IPS-15b (cell line): Measurements from ENCODE around the gene RAN.
"Not testable (repeated sequence)": the region's sequence is repeated elsewhere in the genome, so short reads cannot be mapped to it uniquely, and the experiment has no call there.

Experiments used
- H3K27me3 ChIP-seq: one replicate; pipeline ENCODE4 v1.6.1; 2013; ENCODE audit warnings: low read length; ENCODE audit not compliant: control insufficient read depth, insufficient read depth
- H3K36me3 ChIP-seq: one replicate; pipeline ENCODE4 v1.6.1; 2013; ENCODE audit warnings: low read length; ENCODE audit not compliant: control insufficient read depth, insufficient read depth
- H3K4me1 ChIP-seq: one replicate; pipeline ENCODE4 v1.6.1; 2013; ENCODE audit warnings: mild to moderate bottlenecking, low read length; ENCODE audit not compliant: control insufficient read depth, insufficient read depth
- H3K4me3 ChIP-seq: one replicate; pipeline ENCODE4 v1.5.1; 2013; ENCODE audit warnings: low read depth, low read length
- H3K9ac ChIP-seq: one replicate; pipeline ENCODE4 v1.6.1; 2013; ENCODE audit warnings: low read depth, mild to moderate bottlenecking, low read length
- H3K9me3 ChIP-seq: one replicate; pipeline ENCODE4 v1.6.1; 2013; ENCODE audit warnings: mild to moderate bottlenecking, low read length; ENCODE audit not compliant: control insufficient read depth, insufficient read depth

The RAN gene

GRCh38 chr12:130835436-130835835, 36.4 kb upstream of the RAN start:
- Histone ChIP-seq H3K27me3 (peaks cover 17% of the 10 kb centered on the region), H3K4me3 (no peak overlapping the region), H3K4me1 (peaks cover 6% of the 10 kb centered on the region), H3K36me3 (no peaks in the 10 kb centered on the region), H3K9ac (no peak overlapping the region), H3K9me3 (no peaks in the 10 kb centered on the region)

- Histone ChIP-seq H3K9ac (no peak overlapping the region), H3K4me3 (peak overlapping the region; percentile 80), H3K4me1 (peaks cover 5% of the 10 kb centered on the region), H3K27me3 (peaks cover 18% of the 10 kb centered on the region), H3K9me3 (no peaks in the 10 kb centered on the region), H3K36me3 (no peaks in the 10 kb centered on the region)
Observed at GRCh38 chr12:130838284-130838950, 33.4 kb upstream of the RAN start.

GRCh38 chr12:130838951-130839769, 32.7 kb upstream of the RAN start, which contains the start of gene STX2:
STX2 (minus strand) TSS chr12:130839250; CDS start chr12:130839099, 151 bp downstream.
- peaks cover 18% of the 10 kb centered on the region for H3K27me3 ChIP-seq
- no peaks in the 10 kb centered on the region for H3K9me3 ChIP-seq
- peaks cover 5% of the 10 kb centered on the region for H3K4me1 ChIP-seq
- peak within 1 kb of the TSS; percentile 80 for H3K4me3 ChIP-seq
- no peaks in the 10 kb centered on the region for H3K36me3 ChIP-seq
- H3K9ac ChIP-seq, result no peak within 1 kb of the TSS

DNA sequence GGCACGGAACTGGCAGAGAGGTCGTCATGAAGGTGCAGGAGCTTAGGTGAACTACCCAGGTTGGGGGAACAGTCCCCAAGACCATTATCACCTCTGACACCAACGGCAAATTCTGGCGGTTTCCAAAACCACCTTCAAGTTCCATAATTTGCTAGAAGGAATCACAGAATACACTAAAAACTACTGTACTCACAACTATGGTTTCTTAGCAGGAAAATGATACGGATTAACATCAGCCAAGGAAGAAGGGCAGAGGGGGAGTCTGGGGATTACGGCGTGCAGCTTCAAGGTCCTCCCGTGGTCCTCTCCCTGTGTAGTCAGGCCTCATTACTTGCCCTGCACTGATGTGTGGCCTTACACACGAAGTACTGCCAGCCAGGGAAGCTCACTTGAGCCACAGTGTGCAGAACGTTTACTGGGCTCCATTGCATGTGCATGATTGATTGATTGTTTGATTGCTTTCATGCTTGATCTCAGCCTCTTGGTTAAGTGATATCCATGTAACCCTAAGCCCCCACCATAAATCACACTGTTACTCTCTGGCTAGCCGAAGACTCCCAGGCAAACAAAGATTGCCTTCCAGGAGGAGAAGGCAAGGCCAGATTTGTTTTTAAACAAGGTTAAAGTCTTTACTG, 32.0 kb upstream of the RAN start:
- Histone ChIP-seq H3K4me3 (peak overlapping the region; percentile 48), H3K27me3 (peaks cover 18% of the 10 kb centered on the region), H3K9me3 (no peaks in the 10 kb centered on the region), H3K4me1 (peaks cover 5% of the 10 kb centered on the region), H3K36me3 (no peaks in the 10 kb centered on the region), H3K9ac (no peak overlapping the region)

DNA sequence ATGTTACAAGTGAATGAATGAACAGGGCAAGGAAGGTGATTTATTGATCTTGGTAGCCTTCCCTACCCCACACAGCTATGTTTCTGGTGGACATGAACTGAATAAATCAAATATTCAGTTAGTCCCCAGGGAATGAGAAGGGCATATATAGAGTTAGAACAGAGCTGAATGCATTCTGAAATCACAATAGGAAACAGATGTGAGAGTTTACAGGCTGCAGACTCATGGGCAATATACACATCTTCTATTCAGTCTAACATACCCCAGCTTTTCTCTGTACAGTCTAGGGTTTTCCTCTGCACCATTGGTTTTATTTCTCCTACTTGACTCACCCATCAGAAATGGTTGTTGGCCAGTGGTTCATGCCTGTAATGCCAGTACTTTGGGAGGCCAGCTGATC, 25.5 kb upstream of the RAN start:
- Histone ChIP-seq H3K9me3 (peaks cover 3% of the 10 kb centered on the region), H3K4me3 (no peak overlapping the region), H3K27me3 (no peaks in the 10 kb centered on the region), H3K4me1 (peaks cover 9% of the 10 kb centered on the region), H3K9ac (no peak overlapping the region), H3K36me3 (no peaks in the 10 kb centered on the region)

DNA sequence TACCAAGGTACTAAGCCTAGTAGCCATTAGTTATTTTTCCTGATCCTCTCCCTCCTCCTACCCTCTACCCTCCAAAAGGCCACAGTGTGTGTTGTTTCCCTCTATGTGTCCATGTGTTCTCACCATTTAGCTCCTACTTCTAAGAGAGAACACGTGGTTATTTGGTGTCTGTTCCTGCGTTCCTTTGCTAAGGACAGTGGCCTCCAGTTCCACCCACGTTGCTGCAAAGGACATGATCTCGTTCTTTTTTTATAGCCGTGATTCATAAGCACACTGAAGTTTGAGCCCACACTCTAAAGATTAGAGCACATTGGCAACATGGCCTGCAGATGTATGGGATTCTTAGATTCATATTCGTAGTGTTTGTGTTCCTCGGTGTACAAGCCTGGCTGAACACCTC, 24.8 kb upstream of the RAN start:
- no peaks in the 10 kb centered on the region for H3K27me3 ChIP-seq
- no peak overlapping the region for H3K4me3 ChIP-seq
- H3K4me1 ChIP-seq, result peaks cover 9% of the 10 kb centered on the region
- H3K36me3 ChIP-seq, result no peaks in the 10 kb centered on the region
- peaks cover 3% of the 10 kb centered on the region for H3K9me3 ChIP-seq
- H3K9ac ChIP-seq, result no peak overlapping the region

GRCh38 chr12:130848105-130848504, 23.8 kb upstream of the RAN start:
- H3K9ac ChIP-seq, H3K9me3 ChIP-seq, H3K4me1 ChIP-seq: not testable (repeated sequence)

GRCh38 chr12:130848785-130849305, 23.0 kb upstream of the RAN start:
- H3K4me3 ChIP-seq, H3K9me3 ChIP-seq, H3K27me3 ChIP-seq, H3K36me3 ChIP-seq, H3K9ac ChIP-seq, H3K4me1 ChIP-seq: not testable (repeated sequence)

More at GRCh38 chr12:130848105-130848504, 23.8 kb upstream of the RAN start:
- H3K36me3 ChIP-seq, H3K4me3 ChIP-seq, H3K27me3 ChIP-seq: not testable (repeated sequence)

- Histone ChIP-seq H3K36me3 (no peaks in the 10 kb centered on the region), H3K4me3 (no peak overlapping the region), H3K27me3 (no peaks in the 10 kb centered on the region), H3K9me3 (peaks cover 3% of the 10 kb centered on the region), H3K4me1 (peaks cover 14% of the 10 kb centered on the region), H3K9ac (no peak overlapping the region)
Observed at GRCh38 chr12:130849561-130850417, 22.1 kb upstream of the RAN start.

GRCh38 chr12:130850418-130851021, 21.3 kb upstream of the RAN start:
- no peak overlapping the region for H3K9ac ChIP-seq
- H3K4me3 ChIP-seq, result no peak overlapping the region
- H3K36me3 ChIP-seq, result no peaks in the 10 kb centered on the region
- peaks cover 3% of the 10 kb centered on the region for H3K9me3 ChIP-seq
- H3K4me1 ChIP-seq, result peaks cover 14% of the 10 kb centered on the region
- no peaks in the 10 kb centered on the region for H3K27me3 ChIP-seq

DNA sequence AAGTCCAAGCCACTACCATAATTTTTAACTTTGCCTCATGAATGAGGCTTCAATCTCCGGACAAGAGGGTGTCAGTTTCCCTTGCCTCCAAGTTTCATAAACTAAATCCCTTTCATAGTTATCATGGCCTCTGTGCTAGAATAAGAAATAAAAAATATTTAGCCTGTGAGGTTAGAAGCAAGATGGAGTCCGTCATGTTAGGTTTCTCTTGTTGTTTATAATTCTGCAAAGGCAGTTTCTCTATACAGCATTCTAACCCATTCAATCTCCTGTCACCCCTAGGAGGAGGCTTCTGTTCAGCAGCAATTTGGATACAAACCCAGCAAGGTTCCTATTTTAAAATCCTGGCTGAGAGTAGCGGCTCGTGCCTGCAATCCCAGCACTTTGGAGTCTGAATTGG, 15.8 kb upstream of the RAN start:
- no peaks in the 10 kb centered on the region for H3K27me3 ChIP-seq
- peaks cover 4% of the 10 kb centered on the region for H3K9me3 ChIP-seq
- no peaks in the 10 kb centered on the region for H3K36me3 ChIP-seq
- H3K9ac ChIP-seq, result no peak overlapping the region
- no peak overlapping the region for H3K4me3 ChIP-seq
- H3K4me1 ChIP-seq, result peaks cover 5% of the 10 kb centered on the region
